SK-N-SH (cell line): ENCODE results near the gene ASPG. TPM values are rescaled to one million over a fixed set of nuclear protein-coding genes. Genes with fewer than 3 reads are reported as not detected.

Source experiments
- CTCF ChIA-PET: fragments of 300-600, 350-600 bp; formaldehyde crosslinking; extraction: SDS; loops from one replicate; lab custom pipeline; 2021; lab: Yijun Ruan, JAX
- POLR2A ChIA-PET: fragments of 350-600 bp; sonication (Branson Sonifier 250); formaldehyde crosslinking; extraction: SDS; loops from one replicate; lab custom pipeline; 2020; ENCODE audit warnings: antibody characterized with exemption, inconsistent platforms; lab: Yijun Ruan, JAX
- DNase-seq: peaks from one replicate; pipeline ENCODE4 v3.0.0; 2012
- H2AFZ ChIP-seq: fragments of 200-600 bp; sonication (generic); 2 replicates; pipeline ENCODE4 v1.8.1; 2016; ENCODE audit warnings: antibody characterized with exemption, mild to moderate bottlenecking, low read depth
- H3F3A ChIP-seq: fragments of 200-600 bp; sonication (generic); replicated peaks from 2 replicates; pipeline ENCODE3; 2016; ENCODE audit warnings: antibody characterized with exemption, mild to moderate bottlenecking; ENCODE audit not compliant: insufficient read depth
- H3K27ac ChIP-seq, 2 experiments: fragments of 200-500 bp in 1 of 2; fragments of 200-600 bp in 1 of 2; sonication (Bioruptor generic) in 1 of 2; sonication (generic), shearing (Covaris generic) in 1 of 2; 2 replicates each; pipeline versions ENCODE4 v1.5.1 to v1.6.1; 2014 to 2016; ENCODE audit warnings: low read depth in 2 of 2, inconsistent platforms in 1 of 2, low read length in 1 of 2, mild to moderate bottlenecking in 1 of 2, mixed read lengths in 1 of 2
- H3K27me3 ChIP-seq: fragments of 200-600 bp; sonication (generic), shearing (Covaris generic); 2 replicates; pipeline ENCODE4 v1.6.1; 2016; ENCODE audit warnings: mixed run types; ENCODE audit not compliant: insufficient read depth
- H3K36me3 ChIP-seq, 2 experiments: fragments of 200-500 bp in 1 of 2; fragments of 200-600 bp in 1 of 2; sonication (Bioruptor generic) in 1 of 2; sonication (generic) in 1 of 2; replicated peaks in 1 of 2; 2 replicates each; pipeline versions ENCODE3 to v1.5.1; 2014 to 2016; ENCODE audit warnings: low read length in 1 of 2, mild to moderate bottlenecking in 1 of 2; ENCODE audit not compliant: insufficient read depth in 2 of 2, control insufficient read depth in 1 of 2
- H3K4me1 ChIP-seq, 2 experiments: fragments of 200-500 bp in 1 of 2; fragments of 200-600 bp in 1 of 2; sonication (Bioruptor generic) in 1 of 2; sonication (generic), shearing (Covaris generic) in 1 of 2; 2 replicates each; pipeline versions ENCODE4 v1.5.1 to v1.6.1; 2014 to 2016; ENCODE audit warnings: low read depth in 1 of 2, low read length in 1 of 2, mixed run types in 1 of 2; ENCODE audit not compliant: insufficient read depth in 2 of 2, control insufficient read depth in 1 of 2
- H3K4me2 ChIP-seq: fragments of 200-600 bp; sonication (generic), shearing (Covaris generic); 2 replicates; pipeline ENCODE4 v1.6.1; 2017; ENCODE audit warnings: mixed run types
- H3K4me3 ChIP-seq, 2 experiments: fragments of 200-500 bp in 1 of 2; fragments of 200-600 bp in 1 of 2; sonication (Bioruptor generic) in 1 of 2; sonication (generic), shearing (Covaris generic) in 1 of 2; 2 replicates each; pipeline versions ENCODE4 v1.5.1 to v1.8.1; 2014 to 2016; ENCODE audit warnings: low read depth in 2 of 2, inconsistent platforms in 1 of 2, low read length in 1 of 2, mild to moderate bottlenecking in 1 of 2, mixed read lengths in 1 of 2, moderate library complexity in 1 of 2
- H3K79me2 ChIP-seq: fragments of 200-600 bp; sonication (generic); 2 replicates; pipeline ENCODE4 v1.8.1; 2017; ENCODE audit warnings: mild to moderate bottlenecking; ENCODE audit not compliant: insufficient read depth
- H3K9ac ChIP-seq: fragments of 200-600 bp; sonication (generic); 2 replicates; pipeline ENCODE4 v1.6.1; 2017; ENCODE audit warnings: mixed run types
- H3K9me2 ChIP-seq: fragments of 200-600 bp; sonication (generic); 2 replicates; pipeline ENCODE4 v1.6.1; 2017; ENCODE audit warnings: mixed run types
- H3K9me3 ChIP-seq: fragments of 200-600 bp; sonication (generic); 2 replicates; pipeline ENCODE4 v1.6.1; 2017; ENCODE audit warnings: mixed run types, mild to moderate bottlenecking, moderate library complexity
- H4K20me1 ChIP-seq: fragments of 200-600 bp; sonication (generic); 2 replicates; pipeline ENCODE4 v1.6.1; 2017; ENCODE audit warnings: mild to moderate bottlenecking, mixed run types; ENCODE audit not compliant: insufficient read depth
- CHD2 ChIP-seq: fragments of 150-350 bp; IDR thresholded peaks from 2 replicates; pipeline ENCODE4 v1.6.1; 2018; ENCODE audit warnings: low read length; ENCODE audit not compliant: partially characterized antibody
- ELF1 ChIP-seq: IDR thresholded peaks from 2 replicates; pipeline ENCODE4 v1.4.0; 2012
- EZH2phosphoT487 ChIP-seq: fragments of 200-600 bp; sonication (generic); IDR thresholded peaks from 2 replicates; pipeline ENCODE4 v1.6.1; 2017; ENCODE audit warnings: low read depth, mixed run types, mild to moderate bottlenecking, antibody characterized with exemption, moderate library complexity, borderline replicate concordance
- FOSL2 ChIP-seq: IDR thresholded peaks from 2 replicates; pipeline ENCODE4 v1.4.0; 2012; ENCODE audit warnings: low read depth, mild to moderate bottlenecking, moderate library complexity, borderline replicate concordance
- FOXJ3 ChIP-seq: sonication (generic); formaldehyde crosslinking; IDR thresholded peaks from 2 replicates; pipeline ENCODE4 v1.5.1; 2020; ENCODE audit warnings: mild to moderate bottlenecking, missing genetic modification reagents
- GABPA ChIP-seq: IDR thresholded peaks from 2 replicates; pipeline ENCODE4 v1.4.0; 2012; ENCODE audit warnings: low read depth, mild to moderate bottlenecking
- MXI1 ChIP-seq: IDR thresholded peaks from 2 replicates; pipeline ENCODE4 v1.6.1; 2012; ENCODE audit warnings: mild to moderate bottlenecking, low read depth, low read length, improper control_type of control experiment
- NFIC ChIP-seq: IDR thresholded peaks from 2 replicates; pipeline ENCODE4 v1.4.0; 2012; ENCODE audit warnings: borderline replicate concordance
- NRF1 ChIP-seq: IDR thresholded peaks from 2 replicates; pipeline ENCODE4 v1.6.1; 2012; ENCODE audit warnings: low read depth, mild to moderate bottlenecking, low read length
- POLR2AphosphoS5 ChIP-seq: IDR thresholded peaks from 2 replicates; pipeline ENCODE4 v1.6.1; 2012; ENCODE audit warnings: low read depth, low read length
- RCOR1 ChIP-seq: fragments of 150-350 bp; IDR thresholded peaks from 2 replicates; pipeline ENCODE4 v1.6.1; 2017; ENCODE audit warnings: antibody characterized with exemption, low read length
- SMC3 ChIP-seq: IDR thresholded peaks from 2 replicates; pipeline ENCODE4 v1.6.1; 2012; ENCODE audit warnings: low read depth, low read length, improper control_type of control experiment
- TAF1 ChIP-seq: IDR thresholded peaks from 2 replicates; pipeline ENCODE4 v1.6.1; 2012; ENCODE audit warnings: low read depth, mild to moderate bottlenecking, low read length, moderate library complexity, borderline replicate concordance
- TEAD4 ChIP-seq: IDR thresholded peaks from 2 replicates; pipeline ENCODE4 v1.4.0; 2012; ENCODE audit warnings: mild to moderate bottlenecking, borderline replicate concordance; ENCODE audit not compliant: insufficient read depth
- USF1 ChIP-seq: IDR thresholded peaks from 2 replicates; pipeline ENCODE4 v1.4.0; 2012; ENCODE audit warnings: low read depth, borderline replicate concordance
- ZBTB33 ChIP-seq: IDR thresholded peaks from 2 replicates; pipeline ENCODE4 v1.4.0; 2012; ENCODE audit warnings: low read depth, borderline replicate concordance
- WGBS: methylation state at CpG from one replicate; pipeline ENCODE4 v1.1.6; 2017; ENCODE audit warnings: low lambda C conversion rate; 5-methylcytosine and 5-hydroxymethylcytosine counted together
- polyA plus RNA-seq, 3 experiments: library from polyadenylated mRNA; depleted of rRNA; stranded (reverse); fragments of >200 nt; gene quantifications; 2 replicates each; pipeline ENCODE4 v1.2.3, GENCODE V29; 2012
- TF ChIP-seq, protein P1 (sequence below): fragments of 150-350 bp; IDR thresholded peaks from 2 replicates; pipeline ENCODE4 v1.6.1; 2016; ENCODE audit warnings: mild to moderate bottlenecking, low read depth, low read length

Gene ASPG
- polyA plus RNA-seq, 1 of the 3 experiments (the other 2 are of a cell fraction), result not detected

- H3F3A ChIP-seq, result no peaks in the 10 kb centered on the region
- ChIA-PET POLR2A (no interaction called here), CTCF (interaction anchor here (1.3 to 5.0 kb wide), 4 partner anchors 11 to 445 kb away, joined by 3 to 30 read pairs (median 13); no protein-coding TSS in a partner anchor)
- H3K36me3 ChIP-seq, result no peaks in the 10 kb centered on the region
- H2AFZ ChIP-seq, result no peak overlapping the region
- H3K9ac ChIP-seq, result no peak overlapping the region
- no peak overlapping the region for H3K27ac ChIP-seq
- no peaks in the 10 kb centered on the region for H3K9me2 ChIP-seq
- H3K9me3 ChIP-seq, result 0 out of 2 replicates have a peak, but pooled peaks cover 5% of the 10 kb centered on the region
- no peaks in the 10 kb centered on the region for H3K4me1 ChIP-seq
- WGBS, result 23% methylated on average over 3 of the region's 3 CpGs
- H3K4me2 ChIP-seq, result no peak overlapping the region
- DNase-seq, result no peak
- H3K79me2 ChIP-seq, result no peaks in the 10 kb centered on the region
- no peaks in the 10 kb centered on the region for H3K27me3 ChIP-seq
- no peak for TF ChIP-seq CHD2
- TF ChIP-seq, all 33 proteins: peak for 0
- Histone ChIP-seq H3K4me3 (no peak overlapping the region), H4K20me1 (no peaks in the 10 kb centered on the region)
Measured at GRCh38 chr14:104119119-104119487, 33.6 kb downstream of the ASPG start.

DNA sequence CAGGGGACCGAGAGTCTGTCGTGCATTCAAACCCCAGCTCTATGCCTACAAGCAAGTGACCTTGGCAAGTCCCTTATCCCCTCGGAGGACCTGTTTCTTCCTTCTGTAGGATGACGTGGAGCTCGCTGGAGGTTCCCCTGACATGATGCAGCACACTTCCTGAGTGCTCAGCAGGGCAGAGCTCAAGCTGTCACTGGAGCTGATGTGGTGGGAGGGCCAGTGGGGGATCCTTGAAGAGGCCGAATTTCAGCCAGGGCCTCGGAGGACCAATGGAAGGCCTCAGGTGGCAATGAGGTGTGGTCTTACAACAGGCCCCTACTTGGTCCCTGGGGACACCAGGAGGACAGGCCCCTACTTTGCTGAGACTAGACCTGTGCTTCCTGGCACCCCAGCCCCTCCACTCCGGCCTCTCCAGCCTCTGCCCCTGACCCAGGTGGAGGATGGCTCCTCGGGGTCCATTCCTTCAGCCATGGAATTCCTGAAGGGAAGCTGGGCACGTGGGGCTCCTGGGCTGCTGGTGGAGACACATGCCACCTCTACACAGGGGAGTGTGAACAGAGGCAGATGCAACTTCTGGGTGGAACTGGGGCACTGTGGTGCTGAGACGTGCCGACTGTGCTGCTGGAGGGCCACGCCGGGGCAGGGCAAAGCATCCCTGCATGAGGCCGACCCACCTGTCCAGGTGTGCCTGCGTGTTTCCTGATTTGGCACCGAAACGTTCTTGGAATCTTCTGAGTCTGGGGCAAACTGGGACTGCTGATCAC lies 34.2 kb downstream of the ASPG start:
- Histone ChIP-seq H3K4me2 (no peak overlapping the region), H3K79me2 (no peaks in the 10 kb centered on the region), H4K20me1 (no peaks in the 10 kb centered on the region), H3K9me3 (0 out of 2 replicates have a peak, but pooled peaks cover 6% of the 10 kb centered on the region), H3K9ac (no peak overlapping the region), H3K9me2 (no peaks in the 10 kb centered on the region), H3K36me3 (no peaks in the 10 kb centered on the region), H3K4me1 (no peaks in the 10 kb centered on the region), H2AFZ (no peak overlapping the region), H3K27ac (no peak overlapping the region), H3K27me3 (no peaks in the 10 kb centered on the region)
- POLR2A ChIA-PET, result no interaction called here
- CTCF ChIA-PET, result interaction anchor here (0.9 to 5.0 kb wide), 7 partner anchors 11 to 444 kb away, joined by 3 to 30 read pairs (median 4); no protein-coding TSS in a partner anchor
- DNase-seq, result no peak
- WGBS, result 39% methylated on average over 14 of the region's 18 CpGs
- TF ChIP-seq GABPA, result no peak
- TF ChIP-seq MXI1, result no peak
- TF ChIP-seq TEAD4, result no peak
- TF ChIP-seq, all 33 proteins: peak for 0
- Histone ChIP-seq H3K4me3 (no peak overlapping the region), H3F3A (no peaks in the 10 kb centered on the region)

DNA sequence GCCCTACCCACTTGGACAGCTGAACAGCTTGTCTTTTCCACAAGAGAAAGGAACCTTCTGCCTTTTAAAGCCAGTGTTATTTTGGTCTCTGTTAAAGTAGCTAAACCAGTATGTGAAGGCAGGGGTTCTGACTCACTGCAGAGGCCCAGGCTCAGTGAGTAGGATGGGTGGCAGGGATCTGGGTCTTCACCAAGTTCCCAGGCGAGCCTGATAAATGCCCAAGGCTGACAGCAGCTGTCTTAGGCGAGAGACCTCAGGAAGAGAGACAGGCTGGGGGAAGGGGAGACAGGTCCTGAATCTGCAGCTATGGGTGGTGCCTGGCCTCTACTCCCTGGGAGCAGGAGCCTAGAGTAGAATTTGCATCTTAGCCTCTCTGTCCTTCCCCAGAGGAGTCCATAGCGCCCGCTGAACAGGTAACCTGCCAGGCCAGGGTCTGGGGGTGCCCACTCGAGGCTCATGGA lies 34.8 kb downstream of the ASPG start:
- no peaks in the 10 kb centered on the region for H3K9me2 ChIP-seq
- no peak overlapping the region for H3K27ac ChIP-seq
- H2AFZ ChIP-seq, result no peak overlapping the region
- no peak for DNase-seq
- no peak overlapping the region for H3K4me3 ChIP-seq
- H3F3A ChIP-seq, result no peaks in the 10 kb centered on the region
- H4K20me1 ChIP-seq, result no peaks in the 10 kb centered on the region
- no peaks in the 10 kb centered on the region for H3K79me2 ChIP-seq
- H3K9ac ChIP-seq, result no peak overlapping the region
- WGBS, result 22% methylated on average over 5 of the region's 5 CpGs
- CTCF ChIA-PET, result interaction anchor here (0.5 to 5.0 kb wide), 7 partner anchors 11 to 444 kb away, joined by 3 to 30 read pairs (median 4); no protein-coding TSS in a partner anchor
- H3K4me2 ChIP-seq, result no peak overlapping the region
- H3K36me3 ChIP-seq, result no peaks in the 10 kb centered on the region
- no peaks in the 10 kb centered on the region for H3K4me1 ChIP-seq
- POLR2A ChIA-PET, result no interaction called here
- peaks cover 9% of the 10 kb centered on the region; the same call in 1 of the 2 replicates for H3K9me3 ChIP-seq
- no peaks in the 10 kb centered on the region for H3K27me3 ChIP-seq
- TF ChIP-seq POLR2AphosphoS5 (no peak), GABPA (no peak), ELF1 (no peak), NFIC (no peak), USF1 (no peak), SMC3 (no peak), TAF1 (no peak), FOSL2 (no peak), ZBTB33 (no peak), RCOR1 (no peak), TEAD4 (no peak), CHD2 (no peak), FOXJ3 (CRISPR knock-in tag) (no peak), EZH2phosphoT487 (no peak), NRF1 (no peak)
- TF ChIP-seq, protein P1, sequence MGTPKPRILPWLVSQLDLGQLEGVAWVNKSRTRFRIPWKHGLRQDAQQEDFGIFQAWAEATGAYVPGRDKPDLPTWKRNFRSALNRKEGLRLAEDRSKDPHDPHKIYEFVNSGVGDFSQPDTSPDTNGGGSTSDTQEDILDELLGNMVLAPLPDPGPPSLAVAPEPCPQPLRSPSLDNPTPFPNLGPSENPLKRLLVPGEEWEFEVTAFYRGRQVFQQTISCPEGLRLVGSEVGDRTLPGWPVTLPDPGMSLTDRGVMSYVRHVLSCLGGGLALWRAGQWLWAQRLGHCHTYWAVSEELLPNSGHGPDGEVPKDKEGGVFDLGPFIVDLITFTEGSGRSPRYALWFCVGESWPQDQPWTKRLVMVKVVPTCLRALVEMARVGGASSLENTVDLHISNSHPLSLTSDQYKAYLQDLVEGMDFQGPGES, result no peak
